Astrocyte of the cerebellum (primary cell): ENCODE data around the gene IL33.

Source experiments
- DNase-seq: peaks from one replicate; pipeline ENCODE4 v3.0.0-alpha.2; 2011; ENCODE audit warnings: low read depth
- H3K4me3 ChIP-seq: 2 replicates; pipeline ENCODE4 v1.5.1; 2011; ENCODE audit warnings: mild to moderate bottlenecking, low read depth, low read length, moderate library complexity
- CTCF ChIP-seq: IDR thresholded peaks from 2 replicates; pipeline ENCODE4 v1.5.1; 2012; ENCODE audit warnings: low read length, low read depth, moderate library complexity, mild to moderate bottlenecking; ENCODE audit errors: missing control alignments
- in situ Hi-C: cut with HindIII; loops from 2 replicates; pipeline ENCODE4 v1.10.0; 2017; ENCODE audit warnings: low sequenced_read_pairs

The IL33 gene

DNA sequence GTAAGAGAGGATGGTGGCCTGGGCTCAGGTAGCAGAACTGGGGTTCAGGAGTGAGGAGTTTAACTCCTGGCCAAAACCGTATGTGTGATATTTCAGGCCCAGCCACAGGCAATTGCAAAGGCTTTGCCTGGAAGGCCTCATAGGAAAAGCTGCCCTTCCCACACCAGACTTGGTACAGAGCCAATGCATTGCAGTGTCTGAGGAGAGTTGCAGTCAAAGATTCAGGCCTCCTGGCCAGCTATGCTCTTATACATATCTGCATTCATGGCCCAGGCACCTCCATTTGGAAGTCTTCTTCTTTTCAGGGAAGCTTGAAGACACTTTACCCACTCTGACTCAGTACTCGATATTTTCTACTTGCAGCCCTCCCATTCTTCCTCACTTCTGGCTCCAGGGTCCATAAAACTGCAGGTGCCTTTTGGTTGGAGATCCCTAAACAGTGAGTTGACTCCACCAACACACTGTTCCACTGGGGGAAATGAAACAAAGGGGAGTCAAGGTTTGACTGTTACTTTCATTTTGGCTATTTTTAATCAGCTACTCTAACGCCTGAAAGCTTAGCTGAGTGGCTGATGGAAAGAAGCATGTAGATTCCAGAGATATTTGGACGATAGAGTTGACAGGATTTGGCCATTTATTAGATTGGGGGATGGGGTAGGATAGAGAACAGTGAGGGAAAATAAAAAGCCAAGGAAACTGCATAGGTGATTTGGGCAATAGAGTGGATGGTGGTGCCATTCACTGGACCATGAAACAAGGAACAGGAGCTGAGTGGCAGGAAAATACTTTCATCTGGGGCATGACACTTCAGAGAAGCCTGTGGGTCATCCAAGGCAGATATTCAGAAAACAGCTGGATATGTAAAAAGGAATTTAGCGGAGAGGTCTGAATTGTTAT, 30.6 kb upstream of the IL33 start:
- no peak overlapping the region for H3K4me3 ChIP-seq
- in situ Hi-C loops = no loop called here
- no peak for DNase-seq
- TF ChIP-seq CTCF = no peak

- H3K4me3 ChIP-seq = no peak overlapping the region
- no peak for TF ChIP-seq CTCF
- in situ Hi-C loops = no loop called here
- no peak for DNase-seq
These were observed 28.9 kb upstream of the IL33 start for GRCh38 chr9:6186691-6187090.

GRCh38 chr9:6187272-6187671, 28.3 kb upstream of the IL33 start:
- in situ Hi-C loops = no loop called here

GRCh38 chr9:6188466-6188865, 27.1 kb upstream of the IL33 start:
- no peak overlapping the region for H3K4me3 ChIP-seq
- DNase-seq = no peak
- TF ChIP-seq CTCF = no peak
- in situ Hi-C loops = no loop called here

More at GRCh38 chr9:6187272-6187671, 28.3 kb upstream of the IL33 start:
- no peak for TF ChIP-seq CTCF
- H3K4me3 ChIP-seq = no peak overlapping the region
- no peak for DNase-seq

GRCh38 chr9:6188906-6189305, 26.7 kb upstream of the IL33 start:
- TF ChIP-seq CTCF = no peak
- DNase-seq = no peak
- no peak overlapping the region for H3K4me3 ChIP-seq
- in situ Hi-C loops = no loop called here

GRCh38 chr9:6194934-6195333, 20.7 kb upstream of the IL33 start:
- in situ Hi-C loops = no loop called here

More at GRCh38 chr9:6194934-6195333, 20.7 kb upstream of the IL33 start:
- H3K4me3 ChIP-seq = no peak overlapping the region
- no peak for DNase-seq
- TF ChIP-seq CTCF = peak; percentile 11
